GM19455 (cell line): ENCODE results near the gene INSYN1.
"Not testable (repeated sequence)": the region's sequence is repeated elsewhere in the genome, so short reads cannot be mapped to it uniquely, and the experiment has no call there.

Experiments
- ATAC-seq: cut with Tn5 transposase; IDR thresholded peaks from one replicate; pipeline ENCODE4 v1.9.1; 2021; ENCODE audit not compliant: unreplicated experiment

The INSYN1 gene, protein sequence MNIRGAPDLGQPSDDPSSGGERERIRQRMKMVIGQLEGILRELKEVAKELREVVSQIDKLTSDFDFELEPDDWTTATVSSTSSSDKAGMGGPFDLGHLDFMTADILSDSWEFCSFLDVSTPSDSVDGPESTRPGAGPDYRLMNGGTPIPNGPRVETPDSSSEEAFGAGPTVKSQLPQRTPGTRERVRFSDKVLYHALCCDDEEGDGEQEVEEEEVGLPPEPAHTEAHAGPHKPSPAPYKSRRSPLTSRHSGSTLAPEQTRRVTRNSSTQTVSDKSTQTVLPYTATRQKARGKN

DNA sequence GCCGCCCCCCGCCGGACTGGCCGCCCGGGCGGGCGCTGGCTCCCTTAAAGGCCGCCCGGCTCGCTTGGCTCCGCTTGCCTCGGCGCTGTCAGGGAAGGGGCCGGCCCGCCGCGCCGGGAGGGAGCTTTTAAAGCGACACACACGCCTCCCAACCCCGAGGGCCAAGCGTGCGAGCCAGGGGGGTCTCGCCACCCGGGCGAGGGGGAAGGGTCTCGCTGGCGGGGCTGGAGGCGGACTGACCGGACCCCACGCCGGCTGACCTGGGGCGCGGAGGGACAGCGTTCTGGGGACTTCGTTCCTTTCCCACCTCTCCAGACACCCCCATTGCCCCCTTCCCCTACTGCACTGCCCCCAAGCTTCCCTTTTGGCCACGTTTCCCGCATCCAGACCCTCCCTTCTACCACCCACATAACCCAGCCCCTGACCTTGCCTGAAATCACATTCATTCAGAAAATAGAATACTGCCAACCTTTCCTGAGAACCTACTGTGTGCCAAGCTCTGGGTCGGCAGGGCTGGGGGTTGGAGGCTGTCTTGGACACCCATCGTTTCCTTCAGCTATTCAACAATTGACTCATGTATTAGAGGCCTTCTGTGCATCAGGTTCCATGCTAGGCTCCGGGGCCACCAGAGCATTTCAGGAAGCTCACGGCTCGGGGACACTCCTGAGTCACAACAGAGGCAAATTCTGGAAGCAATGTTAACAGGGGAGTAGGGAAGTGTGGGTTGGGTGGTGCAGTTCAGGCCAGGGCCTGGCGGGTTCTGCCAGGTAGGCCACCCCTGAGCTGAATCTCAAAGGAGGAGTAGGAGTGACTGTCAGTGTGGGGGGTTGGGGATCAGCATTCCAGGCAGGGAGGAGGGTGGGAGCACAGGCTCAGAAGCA, at the start of gene INSYN1:
Gene INSYN1, minus strand, starts transcription at position 102 of the 881 bp plus-strand sequence. CDS start 2,221 bp downstream, outside the sequence.
- ATAC-seq = no peak

DNA sequence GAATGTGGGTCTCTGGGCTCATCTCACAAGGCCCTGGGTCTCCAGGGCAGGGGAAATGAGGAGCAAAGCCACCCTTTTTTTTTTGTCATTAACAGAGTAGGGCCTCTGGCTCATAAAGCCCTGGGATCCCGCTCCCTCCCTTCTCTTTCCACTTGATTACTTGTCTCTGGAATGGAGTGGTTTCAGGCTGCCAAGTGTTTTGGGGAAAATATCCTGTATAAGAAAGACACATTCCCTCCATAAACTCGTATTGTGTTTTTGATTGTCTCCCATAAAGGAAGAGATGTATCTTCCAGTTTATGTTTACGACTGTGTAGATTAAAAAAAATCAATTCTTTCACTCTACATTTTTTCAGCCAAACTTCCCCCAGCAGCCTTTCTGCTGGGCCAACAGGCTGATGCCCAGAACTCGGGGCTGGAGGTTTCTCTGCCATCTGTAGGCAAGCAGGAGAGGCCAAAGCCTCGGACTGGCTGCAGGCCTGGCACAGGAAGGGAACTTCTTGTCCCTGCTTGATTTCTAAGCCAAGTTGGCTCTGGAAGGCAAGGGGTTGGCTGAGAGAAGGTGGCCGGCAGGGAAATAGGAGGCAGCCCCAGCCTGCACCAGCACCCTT, 49.4 kb upstream of the INSYN1 start:
- no peak for ATAC-seq

DNA sequence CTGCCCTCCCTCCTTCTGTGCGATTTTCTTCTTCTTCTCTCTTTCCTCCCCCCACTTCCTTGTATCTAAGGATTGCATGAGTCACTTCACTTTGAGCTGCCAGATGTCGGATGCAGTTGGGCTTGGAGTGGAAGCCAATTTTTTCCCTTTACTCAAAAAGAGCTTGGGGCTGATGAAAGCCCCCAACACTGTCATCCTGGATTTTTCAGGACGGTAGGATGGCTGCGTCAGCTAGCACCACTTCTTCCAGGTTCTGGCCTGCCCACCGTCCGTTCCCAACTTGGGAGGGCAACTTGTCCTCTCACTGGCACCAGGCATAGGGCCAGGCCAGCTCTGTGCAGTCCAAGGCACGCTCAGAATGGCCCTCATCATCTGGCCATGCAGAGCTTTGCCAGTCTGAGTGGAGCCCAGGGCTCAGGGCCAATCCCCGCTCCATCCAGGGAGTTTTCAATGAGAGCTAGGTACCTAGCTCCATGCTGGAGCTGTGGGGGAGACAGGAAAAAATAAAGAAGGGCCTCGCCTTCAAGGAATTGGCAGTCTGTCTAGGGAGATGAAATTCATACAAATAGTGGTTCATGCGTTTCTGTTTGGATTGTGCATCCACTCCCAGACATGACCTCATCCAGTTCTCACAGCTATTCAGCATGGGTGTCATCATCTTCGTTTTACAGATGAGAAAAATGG, 47.7 kb upstream of the INSYN1 start:
- no peak for ATAC-seq

DNA sequence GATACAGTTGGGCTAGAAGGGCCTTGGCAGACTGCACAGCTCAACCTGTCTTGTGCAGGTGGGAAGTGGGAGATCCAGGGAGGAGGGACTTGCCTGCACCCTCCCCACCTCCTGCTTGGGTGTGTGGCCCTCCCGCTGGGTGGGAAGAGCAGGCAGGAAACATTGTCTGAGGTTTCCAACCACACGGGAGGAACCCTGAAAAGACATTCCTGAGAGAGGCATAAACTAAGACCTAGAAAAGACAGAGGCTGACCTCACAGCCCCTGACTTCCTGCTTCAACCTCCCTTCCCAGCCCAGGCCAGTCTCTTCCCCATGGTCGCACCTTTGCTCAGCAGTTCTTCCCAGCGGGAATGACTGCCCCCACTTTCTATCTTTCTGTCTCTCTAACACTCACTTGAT, 46.3 kb upstream of the INSYN1 start:
- no peak for ATAC-seq

DNA sequence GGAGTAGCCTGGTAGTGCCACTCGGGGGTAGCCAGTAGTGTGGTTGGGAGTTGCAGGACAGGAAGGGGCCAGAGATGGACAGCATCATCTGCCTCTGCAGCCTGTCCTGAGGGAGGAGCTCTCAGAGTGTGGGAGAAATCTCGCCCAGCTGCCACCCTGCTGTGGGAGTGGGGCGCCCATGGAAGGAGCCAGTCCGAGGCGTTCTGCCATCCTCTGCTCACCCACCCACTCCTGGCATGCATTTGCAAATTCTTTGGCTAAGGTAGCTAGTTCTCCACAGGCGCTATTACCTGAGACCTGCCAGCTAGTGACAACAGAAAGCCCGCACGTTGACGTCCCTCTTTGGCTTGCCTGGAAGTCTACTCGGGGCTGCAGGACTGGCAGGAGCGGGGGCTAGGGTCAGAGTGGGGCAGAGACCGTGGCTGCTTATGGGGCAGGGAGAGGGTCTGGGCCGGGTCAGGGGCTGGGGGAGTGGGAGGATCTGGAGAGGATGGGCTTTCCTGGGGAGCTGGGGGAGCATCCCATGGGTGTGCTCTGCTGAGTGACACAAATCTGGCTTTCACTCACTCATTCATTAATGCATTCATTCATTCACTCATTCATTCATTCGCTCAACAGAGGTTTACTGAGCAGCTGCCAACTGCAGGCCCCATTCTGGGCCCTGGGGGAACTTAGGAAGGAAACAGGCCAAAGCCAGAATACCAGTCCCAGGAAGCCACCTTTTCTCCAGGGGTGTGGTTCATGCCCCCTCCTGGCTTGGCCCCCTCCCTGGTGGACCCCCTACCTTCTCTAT, 44.4 kb upstream of the INSYN1 start:
- no peak for ATAC-seq

DNA sequence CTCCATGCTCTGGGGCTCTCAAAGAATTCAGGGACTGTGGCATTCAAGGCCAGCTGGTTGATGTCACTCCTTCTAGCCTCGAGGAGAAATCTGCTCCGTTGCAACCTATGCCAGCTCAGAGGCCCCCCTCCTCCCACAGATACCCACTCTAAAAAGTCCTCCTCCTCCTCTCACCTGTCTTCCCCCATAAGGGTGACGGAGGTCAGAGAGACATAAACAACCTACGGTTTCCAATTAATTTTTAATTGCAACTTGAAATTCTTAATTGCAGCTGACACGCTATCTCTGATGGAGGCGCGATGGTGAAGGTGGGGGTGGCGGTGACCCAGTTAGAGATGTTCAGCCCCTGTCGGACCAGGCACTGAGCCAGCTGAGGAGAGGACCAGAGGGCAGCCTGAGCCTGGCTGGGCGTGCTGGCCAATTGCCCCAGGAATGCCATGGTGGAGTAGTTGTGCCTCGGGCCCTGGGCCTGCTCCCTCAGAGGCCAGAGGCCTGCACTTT, 43.2 kb upstream of the INSYN1 start:
- ATAC-seq = no peak

DNA sequence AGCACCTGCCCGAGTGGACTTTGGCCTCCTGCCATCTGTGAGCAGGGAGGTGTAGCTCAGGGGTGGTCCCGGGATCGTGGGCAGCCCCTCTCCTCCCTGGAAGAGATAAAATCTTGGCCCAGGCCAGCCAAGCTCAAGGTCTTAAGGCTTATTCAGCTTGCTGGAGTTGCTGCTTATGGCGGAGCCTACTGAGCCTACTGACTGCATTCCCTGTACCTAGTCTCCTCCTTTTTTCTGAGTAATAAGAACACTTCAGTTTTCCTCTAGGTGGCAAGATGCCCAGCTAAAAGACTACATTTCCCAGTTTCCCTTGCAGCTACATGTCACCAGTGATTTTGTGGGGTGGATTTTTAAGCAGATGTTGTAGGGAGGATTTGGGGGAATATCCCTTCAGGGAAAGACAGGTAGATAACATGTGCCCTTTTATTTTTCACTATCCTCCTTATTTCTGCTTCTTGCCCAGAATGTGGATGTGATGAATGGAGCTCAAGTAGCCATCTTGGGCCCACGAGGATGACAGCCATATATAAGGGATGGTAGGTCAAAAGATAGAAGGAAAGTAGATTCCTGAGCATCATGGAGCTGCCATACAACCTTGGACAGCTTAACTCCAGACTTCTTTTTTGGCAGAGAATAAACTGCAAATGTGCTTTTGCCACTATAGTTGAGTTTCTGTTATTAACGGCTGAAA, 41.4 kb upstream of the INSYN1 start:
- ATAC-seq = no peak

DNA sequence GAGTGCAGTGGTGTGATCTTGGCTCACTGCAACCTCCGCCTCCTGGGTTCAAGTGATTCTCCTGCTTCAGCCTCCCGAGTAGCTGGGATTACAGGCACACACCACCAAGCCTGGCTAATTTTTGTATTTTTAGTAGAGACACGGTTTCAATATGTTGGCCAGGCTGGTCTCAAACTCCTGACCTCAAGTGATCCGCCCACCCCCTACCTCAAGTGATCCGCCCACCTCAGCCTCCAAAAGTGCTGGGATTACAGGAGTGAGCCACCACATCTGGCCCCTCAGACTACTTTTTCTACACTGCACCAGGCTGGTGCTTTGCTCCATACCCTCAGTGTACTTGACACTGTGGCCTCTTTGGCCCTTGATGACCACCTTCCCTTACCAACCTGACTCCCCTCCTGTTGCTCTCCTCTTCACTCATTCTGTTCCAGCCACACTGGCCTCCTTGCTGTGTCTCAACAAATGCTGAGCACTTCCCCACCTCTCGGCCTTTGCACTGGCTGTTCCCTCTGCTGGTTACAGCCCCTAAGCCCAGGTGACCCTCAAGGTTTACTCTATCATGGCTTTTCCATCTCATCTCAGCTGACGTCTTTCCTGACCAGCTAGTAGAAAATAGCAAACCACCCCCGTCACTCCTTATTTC, 39.9 kb upstream of the INSYN1 start:
- ATAC-seq = not testable (repeated sequence)

DNA sequence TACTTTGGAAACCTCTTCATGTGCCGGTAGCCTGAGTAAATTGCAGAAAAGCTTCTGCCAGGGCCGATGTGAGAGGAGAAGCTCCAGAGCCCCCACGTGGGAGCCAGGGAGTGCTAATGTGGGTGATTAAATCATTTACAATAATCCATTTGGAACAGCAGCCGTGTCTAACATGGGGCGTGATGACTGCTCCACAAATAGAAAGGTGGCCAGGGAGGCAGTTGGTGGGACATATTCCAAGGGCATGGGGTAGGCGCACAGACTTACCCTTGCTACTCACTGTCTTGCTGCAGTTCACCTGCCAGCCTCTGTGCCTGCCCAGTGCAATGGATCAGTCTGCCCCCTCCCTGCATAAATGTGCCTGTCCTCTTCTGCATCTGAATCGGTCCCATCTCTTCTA, 39.3 kb upstream of the INSYN1 start:
- ATAC-seq = no peak

DNA sequence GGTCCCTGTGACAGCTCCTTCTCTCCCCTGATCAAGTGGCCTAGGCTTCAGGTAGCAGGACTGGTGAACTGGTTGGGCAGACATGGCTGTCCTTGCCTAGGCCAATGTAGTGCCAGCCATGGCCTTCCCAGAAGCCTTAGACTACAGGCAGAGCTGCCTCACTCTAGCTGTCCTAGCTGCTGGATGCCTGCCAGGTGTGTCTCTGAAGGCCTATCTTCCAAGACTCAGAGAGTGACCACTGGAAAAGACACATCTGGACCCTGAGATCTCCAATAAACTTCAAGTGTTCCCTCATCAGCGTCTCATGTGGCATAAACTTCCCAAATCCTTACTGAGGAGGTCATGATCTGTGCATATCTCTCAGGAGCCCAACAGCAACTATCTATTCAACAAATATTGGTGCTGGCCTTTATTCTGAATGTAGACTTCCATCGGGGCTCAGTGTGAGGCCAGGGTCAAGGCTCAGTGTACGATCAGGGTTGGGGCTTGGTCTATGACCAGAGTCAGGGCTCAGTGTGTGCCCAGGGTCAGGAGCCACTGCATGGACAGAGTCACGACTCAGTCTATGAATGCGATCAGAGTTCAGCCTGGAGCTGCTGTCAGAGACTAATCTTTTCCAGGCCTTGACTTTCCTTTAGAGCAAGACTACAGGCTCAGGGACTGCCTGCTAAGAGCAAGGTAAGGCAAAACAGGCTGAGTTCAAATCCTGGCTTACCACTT, 36.5 kb upstream of the INSYN1 start:
- ATAC-seq = no peak

DNA sequence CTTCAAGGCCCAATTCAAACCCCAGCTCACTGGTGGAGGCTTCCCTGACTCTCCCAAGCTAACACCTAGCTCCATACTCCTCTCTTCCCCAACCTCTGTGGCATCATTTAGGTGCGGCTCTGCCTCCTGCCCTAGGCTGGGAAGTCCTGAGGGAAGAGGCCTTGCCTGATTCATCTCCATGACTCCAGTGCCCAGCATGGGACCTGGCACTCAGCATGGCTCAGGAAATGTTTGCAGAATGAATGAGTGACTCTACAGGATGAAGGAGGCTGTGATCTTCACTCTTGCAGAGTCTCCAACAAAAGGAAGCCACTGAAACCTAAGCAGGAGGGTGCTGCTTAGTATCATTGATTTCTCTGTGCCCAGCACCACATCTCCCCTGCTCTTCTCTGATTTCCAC, 34.5 kb upstream of the INSYN1 start:
- ATAC-seq = no peak

DNA sequence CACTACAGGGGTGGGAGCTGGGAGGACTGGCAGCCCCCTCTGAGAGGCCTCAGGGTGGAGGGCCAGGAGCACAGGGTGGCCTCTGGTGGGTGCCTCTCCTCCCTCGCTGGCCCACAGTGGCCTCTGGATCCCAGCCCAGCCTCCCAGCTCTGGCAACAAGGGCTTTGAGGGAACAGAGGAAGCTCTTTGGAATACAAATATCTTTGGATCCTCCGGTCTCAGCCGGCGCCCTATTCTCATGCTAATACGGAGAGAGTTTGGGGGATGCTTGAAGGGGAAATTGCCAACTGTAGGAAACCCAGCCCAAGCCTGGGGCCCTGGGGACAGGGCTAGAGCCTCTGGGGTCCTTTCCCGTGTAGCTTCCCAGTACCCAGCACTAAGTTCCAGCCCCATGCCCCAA, 33.4 kb upstream of the INSYN1 start:
- ATAC-seq = no peak

DNA sequence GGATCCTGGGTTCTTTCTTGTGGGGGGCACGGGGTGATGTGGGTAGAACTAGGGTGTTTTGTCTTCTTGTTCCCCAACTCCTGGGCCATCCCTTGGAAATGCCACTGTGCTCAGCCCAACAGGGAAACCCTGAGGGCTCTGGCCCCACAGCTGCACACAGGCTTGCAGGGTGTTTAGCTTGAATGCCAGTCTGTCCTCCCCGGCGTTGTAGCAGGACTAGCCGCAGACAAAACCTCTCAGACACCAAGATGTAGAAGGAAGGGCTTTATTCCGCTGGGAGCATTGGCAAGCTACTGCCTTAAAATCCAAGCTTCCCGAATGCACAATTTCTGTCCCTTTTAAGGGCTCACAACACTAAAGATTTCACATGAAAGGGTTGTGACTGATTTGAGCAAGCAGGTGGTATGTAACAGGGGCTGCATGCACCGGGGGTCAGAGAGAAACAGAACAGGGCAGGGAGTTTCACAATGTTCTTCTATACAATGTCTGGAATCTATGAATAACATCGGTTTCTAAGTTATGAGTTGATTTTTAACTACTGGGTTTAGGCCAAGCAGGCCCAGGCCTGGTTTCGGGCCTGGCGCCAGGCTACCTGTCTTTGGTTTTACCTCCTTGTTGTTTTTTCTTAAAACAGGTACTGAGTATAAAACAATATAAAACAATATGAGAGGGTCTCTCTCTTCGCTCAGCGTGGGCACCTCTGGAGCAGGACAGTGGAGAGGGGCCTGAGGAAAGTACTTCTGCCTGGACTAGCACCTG, 32.3 kb upstream of the INSYN1 start:
- not testable (repeated sequence) for ATAC-seq

DNA sequence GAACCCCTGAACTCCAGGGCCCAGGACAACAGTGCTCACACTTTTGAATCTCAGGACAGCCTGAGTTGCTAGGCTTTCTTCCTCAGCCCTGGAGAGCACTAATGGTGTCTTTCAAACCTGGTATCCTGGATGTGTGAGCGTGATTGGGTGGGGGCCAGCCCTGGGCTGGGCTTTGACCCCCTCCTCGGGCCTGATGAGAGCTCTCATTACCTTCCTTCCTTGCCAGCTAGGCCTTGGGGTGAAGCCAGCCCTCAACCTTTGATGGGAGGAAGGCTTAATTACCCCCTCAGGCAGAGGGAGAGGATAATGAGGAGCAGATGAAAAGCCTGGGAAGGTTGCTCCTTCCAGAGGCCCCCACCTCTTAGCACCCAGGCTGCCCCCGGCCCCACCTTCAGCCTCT, 31.1 kb upstream of the INSYN1 start:
- ATAC-seq = no peak

DNA sequence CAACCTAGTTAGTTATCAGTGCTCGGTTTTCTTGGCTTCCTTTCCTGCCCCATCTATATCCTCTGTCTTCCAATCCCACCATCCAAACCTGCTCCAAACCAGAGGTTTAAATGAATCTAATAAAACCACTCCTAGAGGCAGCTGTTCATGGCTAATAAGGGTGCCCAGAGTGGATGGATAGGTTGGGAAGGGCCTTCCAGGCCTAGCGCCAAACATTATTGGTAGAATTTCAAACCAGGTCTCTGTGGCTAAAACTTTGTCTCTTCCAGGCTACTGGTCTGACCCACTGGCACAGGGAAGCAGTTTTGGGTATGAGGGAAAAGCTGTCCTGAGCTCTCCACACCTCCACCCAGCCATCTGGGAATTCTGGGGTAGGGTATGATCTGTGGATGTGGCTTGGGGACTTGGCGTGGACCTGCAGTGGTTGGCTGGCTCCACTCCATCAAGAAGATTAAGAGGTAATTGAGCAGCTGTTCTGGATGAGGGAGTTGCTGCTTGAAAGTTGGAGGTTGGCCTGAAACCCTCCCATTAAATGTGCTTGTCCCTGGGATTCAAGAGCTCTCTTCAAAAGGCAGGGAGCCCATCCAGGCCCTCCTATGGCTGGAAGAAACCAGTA, 29.3 kb upstream of the INSYN1 start:
- no peak for ATAC-seq

DNA sequence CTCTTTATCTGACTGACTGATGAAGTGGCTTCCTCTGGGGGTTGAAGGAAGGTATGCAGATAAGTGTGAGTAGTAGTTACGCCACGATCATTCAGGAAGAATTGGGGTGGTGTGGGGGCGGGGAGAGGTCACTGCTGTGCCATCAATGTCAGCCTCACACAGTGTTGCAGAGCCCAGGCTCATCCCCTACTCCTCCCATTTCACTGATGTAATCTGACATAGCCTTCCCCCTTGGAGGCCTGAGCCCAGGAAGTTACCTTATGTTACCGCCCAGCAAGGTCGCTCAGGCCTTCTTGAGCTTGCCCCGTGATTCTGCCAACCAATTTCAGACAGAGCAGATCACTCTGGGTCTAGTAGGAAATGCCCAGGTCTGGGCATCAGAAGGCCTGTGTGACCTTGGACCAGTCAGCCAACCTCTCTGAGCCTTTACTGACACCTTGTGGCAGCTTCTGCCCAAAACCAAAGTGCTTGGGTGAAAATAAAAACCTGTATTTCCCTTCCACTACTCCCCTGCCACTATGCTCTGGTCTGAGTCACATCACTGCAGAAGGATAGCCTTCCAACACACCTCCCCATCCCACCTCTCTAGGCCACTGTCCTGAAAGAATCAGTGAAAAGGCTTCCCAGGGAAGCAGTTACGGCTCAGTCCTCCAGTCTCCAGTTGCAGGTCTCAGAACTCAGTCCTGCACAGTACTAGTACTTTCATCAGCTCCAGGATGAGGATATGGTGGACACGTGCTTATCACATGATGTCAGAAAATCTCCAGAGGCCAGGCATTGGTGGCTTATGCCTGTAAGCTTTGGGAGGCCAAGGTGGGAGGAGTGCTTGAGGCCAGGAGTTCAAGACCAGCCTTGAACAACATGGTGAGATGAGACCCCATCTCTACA, 28.1 kb upstream of the INSYN1 start:
- ATAC-seq = no peak
